CD1c-positive myeloid dendritic cell (primary cell): ENCODE data around the gene DNER.
"Not testable (repeated sequence)": the region's sequence is repeated elsewhere in the genome, so short reads cannot be mapped to it uniquely, and the experiment has no call there.

Source experiments
- DNase-seq: peaks from one replicate; pipeline ENCODE4 v3.0.0-alpha.2; 2016; ENCODE audit errors: extremely low spot score

DNER gene

GRCh38 chr2:229571243-229571642, 143.1 kb downstream of the DNER start:
- DNase-seq, result no peak

- no peak for DNase-seq
Measured at GRCh38 chr2:229566370-229566769, 148.0 kb downstream of the DNER start.

- no peak for DNase-seq
Measured at GRCh38 chr2:229564300-229564907, 150.0 kb downstream of the DNER start.

- no peak for DNase-seq
Measured at GRCh38 chr2:229563388-229563787, 151.0 kb downstream of the DNER start.

- no peak for DNase-seq
Measured at GRCh38 chr2:229562472-229563127, 151.8 kb downstream of the DNER start.

- no peak for DNase-seq
Measured at GRCh38 chr2:229559986-229560385, 154.4 kb downstream of the DNER start.

- no peak for DNase-seq
Measured at GRCh38 chr2:229553091-229553490, 161.3 kb downstream of the DNER start.

GRCh38 chr2:229543176-229543873, 171.0 kb downstream of the DNER start:
- no peak for DNase-seq

GRCh38 chr2:229539628-229540027, 174.7 kb downstream of the DNER start:
- no peak for DNase-seq

GRCh38 chr2:229531594-229531993, 182.8 kb downstream of the DNER start:
- DNase-seq, result no peak

GRCh38 chr2:229530434-229530833, 183.9 kb downstream of the DNER start:
- DNase-seq, result no peak

GRCh38 chr2:229528846-229529245, 185.5 kb downstream of the DNER start:
- no peak for DNase-seq

GRCh38 chr2:229526951-229527350, 187.4 kb downstream of the DNER start:
- no peak for DNase-seq

GRCh38 chr2:229524799-229525198, 189.6 kb downstream of the DNER start:
- DNase-seq, result no peak

GRCh38 chr2:229523663-229524062, 190.7 kb downstream of the DNER start:
- DNase-seq, result no peak

GRCh38 chr2:229521576-229521975, 192.8 kb downstream of the DNER start:
- no peak for DNase-seq

GRCh38 chr2:229520691-229521096, 193.7 kb downstream of the DNER start:
- DNase-seq, result no peak

GRCh38 chr2:229519655-229520430, 194.5 kb downstream of the DNER start:
- DNase-seq, result peak; percentile 1

GRCh38 chr2:229514273-229514895, 200.0 kb downstream of the DNER start:
- DNase-seq, result no peak

- no peak for DNase-seq
Measured at GRCh38 chr2:229511524-229511923, 202.8 kb downstream of the DNER start.

GRCh38 chr2:229506699-229507098, 207.7 kb downstream of the DNER start:
- DNase-seq, result not testable (repeated sequence)
